ENCODE measurements around the gene ADARB2. TPM values are rescaled to one million over a fixed set of nuclear protein-coding genes. Genes with fewer than 3 reads are reported as not detected.
"Not testable (repeated sequence)": the region's sequence is repeated elsewhere in the genome, so short reads cannot be mapped to it uniquely, and the experiment has no call there.

Gene ADARB2
- total RNA-seq, 4 donors from 2014 or later = 0.13 to 6.1 (median 0.57) TPM

DNA sequence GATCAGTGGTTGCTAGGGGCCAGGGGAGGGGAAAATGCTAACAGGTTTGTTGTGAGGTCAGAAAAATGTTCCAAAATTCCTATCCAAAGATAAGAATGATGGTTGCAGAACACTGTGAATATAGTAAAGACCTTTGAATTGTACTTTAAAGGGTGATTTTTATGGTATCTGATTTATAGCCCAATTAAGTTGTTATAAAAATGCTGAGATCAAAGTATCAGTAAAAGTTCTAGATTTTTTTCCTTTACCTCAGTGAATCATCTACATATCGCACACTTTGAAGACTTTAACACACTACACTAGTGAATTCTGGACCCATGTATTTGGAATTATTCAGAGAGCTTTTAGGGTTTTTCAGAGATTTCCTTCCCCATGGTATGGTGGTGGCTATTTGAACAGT, 405.8 kb downstream of the ADARB2 start:
- TF ChIP-seq, protein P1, sequence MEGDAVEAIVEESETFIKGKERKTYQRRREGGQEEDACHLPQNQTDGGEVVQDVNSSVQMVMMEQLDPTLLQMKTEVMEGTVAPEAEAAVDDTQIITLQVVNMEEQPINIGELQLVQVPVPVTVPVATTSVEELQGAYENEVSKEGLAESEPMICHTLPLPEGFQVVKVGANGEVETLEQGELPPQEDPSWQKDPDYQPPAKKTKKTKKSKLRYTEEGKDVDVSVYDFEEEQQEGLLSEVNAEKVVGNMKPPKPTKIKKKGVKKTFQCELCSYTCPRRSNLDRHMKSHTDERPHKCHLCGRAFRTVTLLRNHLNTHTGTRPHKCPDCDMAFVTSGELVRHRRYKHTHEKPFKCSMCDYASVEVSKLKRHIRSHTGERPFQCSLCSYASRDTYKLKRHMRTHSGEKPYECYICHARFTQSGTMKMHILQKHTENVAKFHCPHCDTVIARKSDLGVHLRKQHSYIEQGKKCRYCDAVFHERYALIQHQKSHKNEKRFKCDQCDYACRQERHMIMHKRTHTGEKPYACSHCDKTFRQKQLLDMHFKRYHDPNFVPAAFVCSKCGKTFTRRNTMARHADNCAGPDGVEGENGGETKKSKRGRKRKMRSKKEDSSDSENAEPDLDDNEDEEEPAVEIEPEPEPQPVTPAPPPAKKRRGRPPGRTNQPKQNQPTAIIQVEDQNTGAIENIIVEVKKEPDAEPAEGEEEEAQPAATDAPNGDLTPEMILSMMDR (IDR thresholded peaks at IDR 0.05) = no peak
- ATAC-seq (ENCODE audit: low FRiP score) (no peak), DNase-seq (ENCODE audit: low spot score) (no peak)

DNA sequence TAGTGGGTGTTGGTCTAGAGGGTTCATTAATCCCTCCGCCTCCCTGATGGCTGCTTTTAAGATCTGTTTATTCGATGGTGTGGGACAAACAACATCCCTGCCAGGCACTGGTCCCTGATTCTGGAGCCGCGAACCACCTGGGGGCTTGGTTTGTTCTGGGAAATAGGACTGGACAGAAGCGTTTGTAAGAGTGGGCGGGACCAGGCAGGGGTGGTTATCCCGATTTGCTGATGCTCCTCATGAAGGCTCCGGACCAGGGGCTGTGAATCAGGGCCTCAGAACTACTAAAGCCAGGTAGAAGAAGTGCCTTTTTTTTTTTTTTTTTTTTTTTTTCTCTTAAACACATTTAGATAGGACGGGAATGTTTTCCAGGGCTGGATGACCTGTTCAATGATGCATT, 407.7 kb downstream of the ADARB2 start:
- TF ChIP-seq, protein P1 (IDR thresholded peaks at IDR 0.05) = no peak
- no peak for ATAC-seq (ENCODE audit: low FRiP score)
- no peak for DNase-seq (ENCODE audit: low spot score)

DNA sequence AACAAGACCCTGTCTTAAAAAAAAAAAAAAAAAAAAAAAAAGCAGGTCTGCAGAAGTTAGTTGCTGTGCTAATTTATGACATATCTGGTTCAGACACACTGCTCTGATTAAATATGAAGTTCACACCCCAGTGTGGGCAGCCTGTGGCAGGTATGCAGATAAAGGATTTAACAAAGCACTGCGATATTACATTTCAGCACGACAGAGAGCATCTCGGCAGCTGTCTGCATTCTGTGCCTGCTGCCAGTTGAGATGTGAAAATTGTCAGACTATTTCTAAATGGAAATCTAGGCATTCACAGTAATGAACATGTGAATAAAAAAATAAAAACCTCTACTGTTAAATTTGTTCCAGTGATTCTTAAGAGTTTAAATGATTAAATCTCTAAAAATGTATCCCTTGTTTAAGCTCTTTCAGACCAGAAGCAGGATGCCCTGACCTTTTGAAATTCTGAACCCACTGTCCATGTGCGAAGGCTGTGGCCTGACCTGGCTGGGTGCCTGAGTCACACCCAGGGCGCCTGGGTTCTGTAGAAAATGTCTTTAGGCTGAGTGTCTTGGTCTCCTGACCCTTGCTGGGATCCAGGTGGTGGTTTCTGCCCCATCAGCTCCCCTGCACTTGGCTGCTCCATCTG, 408.2 kb downstream of the ADARB2 start:
- TF ChIP-seq, protein P1 (IDR thresholded peaks at IDR 0.05) = no peak
- no peak for DNase-seq (ENCODE audit: low spot score)
- no peak for ATAC-seq (ENCODE audit: low FRiP score)

GRCh38 chr10:1328161-1328823, 409.0 kb downstream of the ADARB2 start:
- TF ChIP-seq, protein P1 (IDR thresholded peaks at IDR 0.05) = no peak
- no peak for DNase-seq (ENCODE audit: low spot score)
- ATAC-seq (ENCODE audit: low FRiP score) = no peak

- no peak for ATAC-seq (ENCODE audit: low FRiP score)
- DNase-seq (ENCODE audit: low spot score) = no peak
- TF ChIP-seq, protein P1 (IDR thresholded peaks at IDR 0.05) = no peak
Measured at GRCh38 chr10:1327759-1328158, 409.6 kb downstream of the ADARB2 start.

GRCh38 chr10:1326514-1326913, 410.8 kb downstream of the ADARB2 start:
- ATAC-seq (ENCODE audit: low FRiP score); DNase-seq (ENCODE audit: low spot score): not testable (repeated sequence)

GRCh38 chr10:1324903-1325302, 412.4 kb downstream of the ADARB2 start:
- DNase-seq (ENCODE audit: low spot score) = no peak
- TF ChIP-seq, protein P1 (IDR thresholded peaks at IDR 0.05) = no peak
- ATAC-seq (ENCODE audit: low FRiP score) = no peak
